ENCODE results near the gene ZNF19. TPM values are rescaled to one million over a fixed set of nuclear protein-coding genes. Genes with fewer than 3 reads are reported as not detected.

The ZNF19 gene
- polyA plus RNA-seq, result 8.1 TPM
- long read RNA-seq, donor 1, result 0 reads
- long read RNA-seq, donor 2, partial matches to known transcripts, result 0 of 1 reads
- long read RNA-seq, donor 2, other reads (novel, unspliced or antisense), result 0 of 1 reads
- long read RNA-seq, donor 3, result 0 reads
- long read RNA-seq, donor 4, result 0 reads
- long read RNA-seq, donor 5, partial matches to known transcripts, result 0 of 1 reads
- long read RNA-seq, donor 5, other reads (novel, unspliced or antisense), result 0 of 1 reads
- long read RNA-seq, donor 6, result 0 reads
- long read RNA-seq, donor 7, result 0 reads
- long read RNA-seq, donor 8, result 0 reads
- long read RNA-seq, donor 9, result 0 reads
- long read RNA-seq, donor 10, result 0 reads
- long read RNA-seq, donor 11, result 0 reads

DNA sequence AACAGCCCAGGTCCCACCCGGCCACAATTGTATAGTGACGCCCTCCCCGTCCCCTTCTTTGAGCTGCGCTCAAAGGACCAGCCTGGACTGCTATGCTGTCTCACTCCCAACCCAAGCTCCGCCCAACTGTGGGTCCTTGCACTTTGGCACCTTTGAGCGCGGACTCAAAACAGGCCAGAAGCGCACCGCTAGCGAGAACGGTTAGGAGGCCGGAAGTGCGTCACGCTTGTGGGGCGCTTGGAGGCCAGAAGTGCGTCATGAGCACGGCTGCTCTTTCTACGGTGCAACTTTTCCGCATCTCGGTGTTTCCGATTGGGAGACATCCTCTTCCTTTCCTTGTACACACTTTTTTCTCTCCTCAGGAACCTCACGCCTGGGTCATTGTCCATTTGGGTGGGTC is at the start of gene ZNF19:
Gene ZNF19 (minus strand): TSS at position 203 of the 400 bp plus-strand sequence. CDS start 7,210 bp downstream, outside the sequence.
- Histone ChIP-seq H3K4me1 (ENCODE audit: control insufficient read depth, insufficient read depth, low read length) (no peaks in the 10 kb centered on the region), H3K4me3 (ENCODE audit: low read length) (no peak within 1 kb of the TSS), H3K9me3 (ENCODE audit: control insufficient read depth, low read depth, low read length) (no peaks in the 10 kb centered on the region), H3K36me3 (ENCODE audit: control insufficient read depth, insufficient read depth, low read length) (no peaks in the 10 kb centered on the region), H3K27me3 (ENCODE audit: control insufficient read depth, insufficient read depth, low read length) (no peaks in the 10 kb centered on the region), H3K27ac (ENCODE audit: low read length) (no peak within 1 kb of the TSS)
- no peak for DNase-seq
- no CpG with 5 or more reads among the region's 22 CpGs for WGBS (ENCODE audit: insufficient coverage, low lambda C conversion rate)

DNA sequence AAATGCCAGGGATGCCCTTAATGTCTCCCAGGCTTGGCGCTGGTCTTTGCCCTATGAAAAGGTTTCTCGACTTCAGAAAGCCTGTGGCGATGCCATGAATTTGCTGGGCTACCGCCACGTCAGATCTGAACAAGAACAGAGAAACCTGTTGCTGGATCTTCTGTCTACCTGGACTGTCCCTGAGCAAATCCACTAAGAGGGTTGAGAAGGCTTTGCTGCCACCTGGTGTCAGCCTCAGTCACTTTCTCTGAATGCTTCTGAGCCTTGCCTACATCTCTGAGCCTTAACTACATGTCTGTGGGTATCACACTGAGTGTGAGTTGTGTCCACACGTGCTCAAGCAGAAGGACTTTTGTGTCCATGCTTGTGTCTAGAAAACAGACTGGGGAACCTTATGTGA is 48.5 kb upstream of the ZNF19 start:
- peak; percentile 17 to 27 for DNase-seq
- WGBS (ENCODE audit: insufficient coverage, low lambda C conversion rate), result no CpG with 5 or more reads among the region's 6 CpGs

DNA sequence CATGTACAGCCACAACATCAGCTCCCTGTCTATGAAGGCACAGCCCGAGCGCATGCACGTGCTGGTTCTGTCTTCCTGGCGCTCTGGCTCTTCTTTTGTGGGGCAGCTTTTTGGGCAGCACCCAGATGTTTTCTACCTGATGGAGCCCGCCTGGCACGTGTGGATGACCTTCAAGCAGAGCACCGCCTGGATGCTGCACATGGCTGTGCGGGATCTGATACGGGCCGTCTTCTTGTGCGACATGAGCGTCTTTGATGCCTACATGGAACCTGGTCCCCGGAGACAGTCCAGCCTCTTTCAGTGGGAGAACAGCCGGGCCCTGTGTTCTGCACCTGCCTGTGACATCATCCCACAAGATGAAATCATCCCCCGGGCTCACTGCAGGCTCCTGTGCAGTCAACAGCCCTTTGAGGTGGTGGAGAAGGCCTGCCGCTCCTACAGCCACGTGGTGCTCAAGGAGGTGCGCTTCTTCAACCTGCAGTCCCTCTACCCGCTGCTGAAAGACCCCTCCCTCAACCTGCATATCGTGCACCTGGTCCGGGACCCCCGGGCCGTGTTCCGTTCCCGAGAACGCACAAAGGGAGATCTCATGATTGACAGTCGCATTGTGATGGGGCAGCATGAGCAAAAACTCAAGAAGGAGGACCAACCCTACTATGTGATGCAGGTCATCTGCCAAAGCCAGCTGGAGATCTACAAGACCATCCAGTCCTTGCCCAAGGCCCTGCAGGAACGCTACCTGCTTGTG is 47.8 kb upstream of the ZNF19 start:
- no peak for DNase-seq
- Histone ChIP-seq H3K9me3 (ENCODE audit: control insufficient read depth, low read depth, low read length) (no peaks in the 10 kb centered on the region), H3K4me3 (ENCODE audit: low read length) (no peak overlapping the region), H3K27ac (ENCODE audit: low read length) (no peak overlapping the region), H3K27me3 (ENCODE audit: control insufficient read depth, insufficient read depth, low read length) (no peaks in the 10 kb centered on the region), H3K36me3 (ENCODE audit: control insufficient read depth, insufficient read depth, low read length) (no peaks in the 10 kb centered on the region), H3K4me1 (ENCODE audit: control insufficient read depth, insufficient read depth, low read length) (no peaks in the 10 kb centered on the region)
- no CpG with 5 or more reads among the region's 28 CpGs for WGBS (ENCODE audit: insufficient coverage, low lambda C conversion rate)

More for the DNA sequence above, 48.5 kb upstream of the ZNF19 start:
- H3K9me3 ChIP-seq (ENCODE audit: control insufficient read depth, low read depth, low read length), result no peaks in the 10 kb centered on the region
- no peaks in the 10 kb centered on the region for H3K4me1 ChIP-seq (ENCODE audit: control insufficient read depth, insufficient read depth, low read length)
- no peaks in the 10 kb centered on the region for H3K36me3 ChIP-seq (ENCODE audit: control insufficient read depth, insufficient read depth, low read length)
- no peaks in the 10 kb centered on the region for H3K27me3 ChIP-seq (ENCODE audit: control insufficient read depth, insufficient read depth, low read length)
- H3K4me3 ChIP-seq (ENCODE audit: low read length), result no peak overlapping the region
- no peak overlapping the region for H3K27ac ChIP-seq (ENCODE audit: low read length)

DNA sequence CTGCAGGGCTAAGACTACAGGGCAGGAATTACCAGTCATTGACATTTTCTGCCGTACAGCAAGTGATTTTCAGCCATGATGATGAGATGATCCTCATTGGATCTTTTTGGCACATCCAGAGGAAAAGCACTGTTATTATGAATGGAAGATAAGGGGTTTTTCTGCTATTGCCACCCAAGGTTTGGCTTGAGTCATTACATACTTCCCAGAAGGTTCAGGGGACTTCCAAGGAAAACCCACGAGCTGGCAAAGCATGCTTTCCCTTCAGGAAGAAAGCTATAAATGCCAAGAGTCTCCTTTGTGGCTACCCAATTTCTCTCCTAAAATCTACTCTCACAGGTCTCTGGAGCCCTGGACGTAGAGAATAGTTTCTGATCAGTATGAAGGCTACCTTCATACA is 43.2 kb upstream of the ZNF19 start:
- no peaks in the 10 kb centered on the region for H3K9me3 ChIP-seq (ENCODE audit: control insufficient read depth, low read depth, low read length)
- WGBS (ENCODE audit: insufficient coverage, low lambda C conversion rate), result no CpG with 5 or more reads among the region's 3 CpGs
- H3K4me3 ChIP-seq (ENCODE audit: low read length), result no peak overlapping the region
- no peak overlapping the region for H3K27ac ChIP-seq (ENCODE audit: low read length)
- H3K36me3 ChIP-seq (ENCODE audit: control insufficient read depth, insufficient read depth, low read length), result no peaks in the 10 kb centered on the region
- no peaks in the 10 kb centered on the region for H3K4me1 ChIP-seq (ENCODE audit: control insufficient read depth, insufficient read depth, low read length)
- H3K27me3 ChIP-seq (ENCODE audit: control insufficient read depth, insufficient read depth, low read length), result peaks cover 10% of the 10 kb centered on the region
- no peak for DNase-seq

DNA sequence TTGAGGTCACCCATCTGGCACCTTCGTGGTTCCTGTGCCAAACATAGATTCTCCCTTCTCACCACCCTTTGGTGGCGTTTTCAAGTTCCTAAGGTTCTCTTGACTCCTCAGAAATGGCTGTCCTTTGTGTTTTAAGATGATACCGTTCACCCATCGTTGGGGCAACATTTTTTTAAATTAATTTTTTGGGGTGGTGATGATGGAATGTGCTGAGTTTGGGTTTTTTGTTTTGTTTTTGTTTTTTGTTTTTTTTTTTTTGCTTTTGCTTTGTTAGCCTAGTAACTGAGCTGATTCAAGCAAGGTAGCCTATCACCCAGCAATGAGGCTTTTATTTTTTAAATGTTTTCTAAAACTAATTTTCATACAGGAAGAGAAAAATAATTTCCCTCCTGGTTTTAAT is 39.7 kb upstream of the ZNF19 start:
- no peaks in the 10 kb centered on the region for H3K4me1 ChIP-seq (ENCODE audit: control insufficient read depth, insufficient read depth, low read length)
- DNase-seq, result no peak
- H3K27me3 ChIP-seq (ENCODE audit: control insufficient read depth, insufficient read depth, low read length), result peaks cover 32% of the 10 kb centered on the region
- H3K4me3 ChIP-seq (ENCODE audit: low read length), result no peak overlapping the region
- no peak overlapping the region for H3K27ac ChIP-seq (ENCODE audit: low read length)
- 100% methylated on average over 1 of the region's 4 CpGs for WGBS (ENCODE audit: insufficient coverage, low lambda C conversion rate)
- H3K36me3 ChIP-seq (ENCODE audit: control insufficient read depth, insufficient read depth, low read length), result no peaks in the 10 kb centered on the region
- H3K9me3 ChIP-seq (ENCODE audit: control insufficient read depth, low read depth, low read length), result no peaks in the 10 kb centered on the region

DNA sequence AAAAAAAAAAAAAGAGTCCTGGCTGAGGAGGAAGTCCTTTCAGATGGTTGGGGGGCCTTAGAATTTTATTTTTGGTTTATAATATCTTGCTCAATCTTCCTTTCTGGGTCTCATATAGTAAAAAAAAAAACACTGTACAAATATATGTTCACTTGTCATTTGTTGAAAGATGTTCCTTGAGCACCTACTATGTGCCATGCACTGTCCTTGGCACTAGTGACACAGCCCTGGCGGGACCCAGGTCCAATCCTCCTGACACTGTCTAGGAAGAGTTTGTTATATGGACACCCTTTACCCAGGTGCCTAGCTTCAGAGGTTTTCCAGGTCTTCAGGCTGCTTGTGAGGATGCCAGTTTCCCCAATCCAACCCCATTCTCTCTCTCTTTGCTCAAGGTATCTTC is 39.1 kb upstream of the ZNF19 start:
- Histone ChIP-seq H3K27ac (ENCODE audit: low read length) (no peak overlapping the region), H3K4me1 (ENCODE audit: control insufficient read depth, insufficient read depth, low read length) (no peaks in the 10 kb centered on the region), H3K36me3 (ENCODE audit: control insufficient read depth, insufficient read depth, low read length) (no peaks in the 10 kb centered on the region), H3K9me3 (ENCODE audit: control insufficient read depth, low read depth, low read length) (no peaks in the 10 kb centered on the region), H3K27me3 (ENCODE audit: control insufficient read depth, insufficient read depth, low read length) (peaks cover 36% of the 10 kb centered on the region), H3K4me3 (ENCODE audit: low read length) (no peak overlapping the region)
- DNase-seq, result no peak
- no CpG with 5 or more reads among the region's 1 CpG for WGBS (ENCODE audit: insufficient coverage, low lambda C conversion rate)

DNA sequence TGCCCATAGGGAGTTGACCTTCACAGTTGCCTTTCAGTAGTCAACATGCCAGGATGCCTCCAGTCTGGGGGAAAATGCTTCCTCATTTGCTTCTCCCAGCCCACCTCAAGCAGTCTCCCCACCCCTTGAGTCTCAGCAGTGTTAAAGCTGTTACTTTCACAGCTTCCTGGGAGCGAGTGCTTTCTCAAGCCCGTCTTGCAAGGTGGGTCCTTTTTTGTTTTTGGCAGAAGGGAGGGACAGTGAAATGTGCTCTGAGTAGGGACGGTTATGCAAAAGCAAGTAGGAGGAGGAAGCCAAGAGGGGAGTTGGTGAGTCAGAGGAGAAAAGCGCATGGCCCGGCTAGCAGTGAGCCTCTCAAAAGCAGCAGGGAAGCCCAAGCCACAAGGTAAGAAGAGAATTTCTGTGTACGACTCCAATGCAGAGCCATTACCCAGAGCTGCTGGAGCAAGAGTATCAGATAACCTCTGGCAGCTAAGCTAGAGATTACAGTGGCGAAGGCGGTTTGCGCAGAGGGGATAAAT is 37.0 kb upstream of the ZNF19 start, which contains the start of gene CHST4:
Gene CHST4 (plus strand): TSS at position 316 of the 521 bp plus-strand sequence. CDS start 10,252 bp downstream, outside the sequence.
- Histone ChIP-seq H3K9me3 (ENCODE audit: control insufficient read depth, low read depth, low read length) (no peaks in the 10 kb centered on the region), H3K27me3 (ENCODE audit: control insufficient read depth, insufficient read depth, low read length) (peaks cover 36% of the 10 kb centered on the region), H3K4me1 (ENCODE audit: control insufficient read depth, insufficient read depth, low read length) (no peaks in the 10 kb centered on the region), H3K36me3 (ENCODE audit: control insufficient read depth, insufficient read depth, low read length) (no peaks in the 10 kb centered on the region), H3K27ac (ENCODE audit: low read length) (no peak within 1 kb of the TSS), H3K4me3 (ENCODE audit: low read length) (no peak within 1 kb of the TSS)
- 13% methylated on average over 3 of the region's 9 CpGs for WGBS (ENCODE audit: insufficient coverage, low lambda C conversion rate)
- no peak for DNase-seq

DNA sequence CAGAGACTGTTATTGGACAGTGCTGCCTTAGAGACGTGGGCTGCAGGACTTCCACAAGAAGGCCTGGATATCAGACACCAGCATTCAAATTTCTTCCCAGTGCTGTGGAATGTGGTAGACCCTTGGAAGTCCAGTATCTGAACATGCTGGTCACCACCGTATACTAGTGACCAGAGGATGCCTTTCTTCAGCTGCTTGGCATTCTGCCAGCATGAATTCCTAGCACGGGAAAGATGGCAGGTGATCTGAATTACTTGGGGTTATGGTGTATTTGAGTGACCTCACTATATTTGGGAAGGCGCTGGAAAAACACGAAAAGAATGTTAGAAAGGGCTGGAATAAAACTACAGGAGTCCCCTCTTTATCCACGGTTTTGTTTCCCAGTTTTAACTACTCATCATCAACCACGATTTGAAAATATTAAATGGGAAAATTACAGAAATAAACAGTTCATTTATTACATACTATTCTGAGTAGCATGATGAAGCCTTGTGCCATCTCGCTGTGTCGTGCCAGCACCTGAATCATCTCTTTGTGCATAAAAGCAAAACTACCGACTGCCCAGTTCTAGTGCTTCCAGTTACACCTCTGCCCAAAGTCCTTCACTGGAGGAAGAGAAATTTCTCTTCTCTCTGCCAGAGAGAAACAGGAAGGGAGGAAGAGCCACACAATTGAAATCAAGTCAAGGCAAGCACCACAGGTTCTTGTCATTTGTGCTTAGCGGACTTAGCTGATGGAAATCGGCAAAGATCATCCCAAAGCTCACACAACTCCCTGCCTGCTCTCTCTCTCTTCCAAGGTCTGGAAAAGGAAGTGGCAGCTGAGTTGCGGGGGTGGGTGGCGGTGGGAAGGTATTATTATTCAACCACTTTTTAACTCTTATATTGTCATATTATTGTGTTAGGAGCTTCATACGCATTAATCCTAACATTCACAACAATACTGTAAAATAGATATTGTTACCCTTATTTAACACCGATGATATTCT is 35.7 kb upstream of the ZNF19 start:
- no peak for DNase-seq
- no peaks in the 10 kb centered on the region for H3K4me1 ChIP-seq (ENCODE audit: control insufficient read depth, insufficient read depth, low read length)
- no peaks in the 10 kb centered on the region for H3K36me3 ChIP-seq (ENCODE audit: control insufficient read depth, insufficient read depth, low read length)
- peaks cover 36% of the 10 kb centered on the region for H3K27me3 ChIP-seq (ENCODE audit: control insufficient read depth, insufficient read depth, low read length)
- no peaks in the 10 kb centered on the region for H3K9me3 ChIP-seq (ENCODE audit: control insufficient read depth, low read depth, low read length)
- 87% methylated on average over 7 of the region's 16 CpGs for WGBS (ENCODE audit: insufficient coverage, low lambda C conversion rate)
- H3K27ac ChIP-seq (ENCODE audit: low read length), result no peak overlapping the region
- H3K4me3 ChIP-seq (ENCODE audit: low read length), result no peak overlapping the region

DNA sequence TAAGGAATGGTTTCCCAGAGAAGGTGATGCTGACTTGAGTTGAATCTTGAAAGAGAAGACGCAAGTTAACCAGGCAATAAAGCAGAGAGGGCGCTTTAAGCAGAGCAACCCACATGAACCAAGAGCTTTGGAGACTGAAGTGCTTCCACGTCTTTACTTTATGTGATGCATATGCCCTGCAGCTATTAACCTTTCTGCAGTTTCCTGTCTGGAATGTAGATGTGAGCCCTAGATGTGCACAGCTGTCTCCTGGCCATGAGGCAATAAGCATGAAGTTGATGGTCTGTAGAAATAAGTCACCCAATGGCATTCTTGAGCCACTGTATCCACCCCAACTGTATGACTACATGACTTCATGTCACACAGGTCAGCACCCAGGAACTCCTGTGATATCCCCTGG is 31.4 kb upstream of the ZNF19 start:
- Histone ChIP-seq H3K4me3 (ENCODE audit: low read length) (no peak overlapping the region), H3K9me3 (ENCODE audit: control insufficient read depth, low read depth, low read length) (peaks cover 4% of the 10 kb centered on the region), H3K36me3 (ENCODE audit: control insufficient read depth, insufficient read depth, low read length) (no peaks in the 10 kb centered on the region), H3K4me1 (ENCODE audit: control insufficient read depth, insufficient read depth, low read length) (no peaks in the 10 kb centered on the region), H3K27me3 (ENCODE audit: control insufficient read depth, insufficient read depth, low read length) (peaks cover 13% of the 10 kb centered on the region), H3K27ac (ENCODE audit: low read length) (no peak overlapping the region)
- WGBS (ENCODE audit: insufficient coverage, low lambda C conversion rate), result 100% methylated on average over 2 of the region's 3 CpGs
- DNase-seq, result no peak

DNA sequence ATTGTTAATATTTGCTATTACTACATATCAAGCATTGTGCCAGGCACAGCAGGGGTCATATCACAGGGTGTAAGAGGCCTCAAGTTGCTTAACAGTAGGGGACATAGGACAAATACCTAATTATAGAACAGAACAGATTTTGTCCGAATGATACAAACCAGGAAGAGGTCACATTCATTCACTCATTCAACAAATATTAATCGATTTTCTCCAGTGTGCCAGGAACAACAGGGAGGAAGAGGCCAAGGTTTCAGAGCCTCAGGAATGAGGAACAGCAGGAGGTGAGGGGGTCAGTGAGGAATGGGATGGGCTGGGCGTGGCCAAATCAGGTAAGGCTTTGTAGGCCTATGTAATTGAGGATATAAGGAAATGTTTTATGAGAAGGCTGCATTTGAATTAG is 25.9 kb upstream of the ZNF19 start:
- no peaks in the 10 kb centered on the region for H3K4me1 ChIP-seq (ENCODE audit: control insufficient read depth, insufficient read depth, low read length)
- no peak overlapping the region for H3K27ac ChIP-seq (ENCODE audit: low read length)

More for the DNA sequence above, 25.9 kb upstream of the ZNF19 start:
- Histone ChIP-seq H3K27me3 (ENCODE audit: control insufficient read depth, insufficient read depth, low read length) (no peaks in the 10 kb centered on the region), H3K36me3 (ENCODE audit: control insufficient read depth, insufficient read depth, low read length) (no peaks in the 10 kb centered on the region), H3K9me3 (ENCODE audit: control insufficient read depth, low read depth, low read length) (peaks cover 4% of the 10 kb centered on the region), H3K4me3 (ENCODE audit: low read length) (no peak overlapping the region)
- DNase-seq, result no peak
- 83% methylated on average over 1 of the region's 3 CpGs for WGBS (ENCODE audit: insufficient coverage, low lambda C conversion rate)

All from large intestine (tissue), 12 donors.